WTC11 (cell line): ENCODE data around the gene KICS2. TPM values are rescaled to one million over a fixed set of nuclear protein-coding genes. Genes with fewer than 3 reads are reported as not detected.
A peak's percentile ranks its signal among the peaks of the same experiment; 100 is the strongest.

Source experiments
- ATAC-seq: fragments of 200-7000 bp; cut with Tn5 transposase; 2 replicates; pipeline ENCODE4 v1.10.0; 2021; ENCODE audit warnings: mild to moderate bottlenecking, moderate library complexity
- CTCF ChIA-PET: fragments of 300-600 bp; sonication (Branson Sonifier 250); formaldehyde crosslinking; loops from one replicate; lab custom pipeline; 2021; ENCODE audit warnings: antibody characterized with exemption; lab: Charles Lee
- POLR2A ChIA-PET: fragments of 350-600 bp; sonication (Branson Sonifier 250); formaldehyde crosslinking; loops from one replicate; lab custom pipeline; 2021; ENCODE audit warnings: antibody characterized with exemption; lab: Charles Lee
- DNase-seq: peaks from one replicate; pipeline ENCODE4 v3.0.0; 2021; ENCODE audit warnings: low spot score
- H3K27ac Mint-ChIP-seq: 2 replicates; pipeline ENCODE4 v1.8.0; 2021; ENCODE audit warnings: mixed read lengths
- H3K27me3 Mint-ChIP-seq: 2 replicates; pipeline ENCODE4 v1.8.0; 2021; ENCODE audit warnings: low read depth, mild to moderate bottlenecking, moderate library complexity, mixed read lengths
- H3K36me3 Mint-ChIP-seq: 2 replicates; pipeline ENCODE4 v1.8.0; 2021; ENCODE audit warnings: mixed read lengths
- H3K4me1 Mint-ChIP-seq: 2 replicates; pipeline ENCODE4 v1.8.0; 2022; ENCODE audit warnings: mixed read lengths
- H3K4me3 Mint-ChIP-seq: 2 replicates; pipeline ENCODE4 v1.8.0; 2021; ENCODE audit warnings: mild to moderate bottlenecking, moderate library complexity, mixed read lengths
- H3K9me3 Mint-ChIP-seq: 2 replicates; pipeline ENCODE4 v1.8.0; 2021; ENCODE audit warnings: mixed read lengths
- CBFB ChIP-seq: sonication (generic); formaldehyde crosslinking; IDR thresholded peaks from 2 replicates; pipeline ENCODE4 v1.8.1; 2022; ENCODE audit warnings: mild to moderate bottlenecking, low read depth, missing genetic modification reagents
- CREB1 ChIP-seq: sonication (generic); formaldehyde crosslinking; IDR thresholded peaks from 2 replicates; pipeline ENCODE4 v1.8.0; 2023; ENCODE audit warnings: mild to moderate bottlenecking, missing genetic modification reagents
- ERG ChIP-seq: fragments of 250-450 bp; sonication (Bioruptor Pico); IDR thresholded peaks from 2 replicates; pipeline ENCODE4 v1.8.0; 2021; ENCODE audit warnings: mild to moderate bottlenecking
- ESRRA ChIP-seq: sonication (generic); formaldehyde crosslinking; IDR thresholded peaks from 2 replicates; pipeline ENCODE4 v1.8.1; 2022; ENCODE audit warnings: mild to moderate bottlenecking, missing genetic modification reagents, borderline replicate concordance
- ETV6 ChIP-seq: sonication (generic); formaldehyde crosslinking; IDR thresholded peaks from 2 replicates; pipeline ENCODE4 v1.8.1; 2022; ENCODE audit warnings: mild to moderate bottlenecking, missing genetic modification reagents
- FOXJ3 ChIP-seq: sonication (generic); formaldehyde crosslinking; IDR thresholded peaks from 2 replicates; pipeline ENCODE4 v1.9.0; 2021; ENCODE audit warnings: missing genetic modification reagents, mild to moderate bottlenecking, borderline replicate concordance
- GTF2I ChIP-seq: fragments of 250-450 bp; sonication (Bioruptor Pico); conservative IDR thresholded peaks from 2 replicates; pipeline ENCODE4 v1.4.0; 2021; ENCODE audit warnings: mild to moderate bottlenecking
- MXD4 ChIP-seq: fragments of 250-450 bp; sonication (Bioruptor Pico); IDR thresholded peaks from 2 replicates; pipeline ENCODE4 v1.8.0; 2021; ENCODE audit warnings: mild to moderate bottlenecking, moderate library complexity, borderline replicate concordance
- NFYB ChIP-seq: sonication (generic); formaldehyde crosslinking; conservative IDR thresholded peaks from 2 replicates; pipeline ENCODE4 v1.8.0; 2022; ENCODE audit warnings: low read depth, missing genetic modification reagents
- NR2C2 ChIP-seq: sonication (generic); formaldehyde crosslinking; IDR thresholded peaks from 2 replicates; pipeline ENCODE4 v1.8.0; 2022; ENCODE audit warnings: mild to moderate bottlenecking, missing genetic modification reagents
- PRRX2 ChIP-seq: fragments of 250-450 bp; sonication (Bioruptor Pico); IDR thresholded peaks from 2 replicates; pipeline ENCODE4 v1.8.0; 2021; ENCODE audit warnings: mild to moderate bottlenecking
- RORB ChIP-seq: fragments of 250-450 bp; sonication (Bioruptor Pico); IDR thresholded peaks from 2 replicates; pipeline ENCODE4 v1.9.0; 2021; ENCODE audit warnings: mild to moderate bottlenecking
- TEAD4 ChIP-seq: sonication (generic); formaldehyde crosslinking; IDR thresholded peaks from 2 replicates; pipeline ENCODE4 v1.8.0; 2022; ENCODE audit warnings: mild to moderate bottlenecking, missing genetic modification reagents
- ZNF121 ChIP-seq: sonication (generic); formaldehyde crosslinking; IDR thresholded peaks from 2 replicates; pipeline ENCODE4 v1.8.0; 2023; ENCODE audit warnings: missing genetic modification reagents
- ZNF138 ChIP-seq: sonication (generic); formaldehyde crosslinking; conservative IDR thresholded peaks from 2 replicates; pipeline ENCODE4 v1.8.1; 2022; ENCODE audit warnings: mild to moderate bottlenecking, moderate library complexity, missing genetic modification reagents
- ZNF317 ChIP-seq: sonication (generic); formaldehyde crosslinking; IDR thresholded peaks from 2 replicates; pipeline ENCODE4 v1.8.1; 2023; ENCODE audit warnings: low read depth, mild to moderate bottlenecking, moderate library complexity, missing genetic modification reagents, borderline replicate concordance
- ZNF396 ChIP-seq: fragments of 250-450 bp; sonication (Bioruptor Pico); IDR thresholded peaks from 2 replicates; pipeline ENCODE4 v1.8.0; 2021; ENCODE audit warnings: mild to moderate bottlenecking, moderate library complexity, borderline replicate concordance
- ZNF416 ChIP-seq: fragments of 250-450 bp; sonication (Bioruptor Pico); IDR thresholded peaks from 2 replicates; pipeline ENCODE4 v1.9.0; 2021; ENCODE audit warnings: mild to moderate bottlenecking, inconsistent platforms
- ZSCAN18 ChIP-seq: fragments of 250-450 bp; sonication (Bioruptor Pico); IDR thresholded peaks from 2 replicates; pipeline ENCODE4 v2.1.2; 2022; ENCODE audit warnings: mild to moderate bottlenecking, moderate library complexity
- total RNA-seq: library from RNA; stranded (reverse); gene quantifications from 3 replicates; pipeline ENCODE4 v1.2.3, GENCODE V29; 2021
- TF ChIP-seq, protein P1 (sequence below): fragments of 200-600 bp; IDR thresholded peaks from 2 replicates; pipeline ENCODE4 v1.8.0; 2022; ENCODE audit warnings: antibody characterized with exemption
- TF ChIP-seq, protein P2 (sequence below): sonication (generic); formaldehyde crosslinking; IDR thresholded peaks from 2 replicates; pipeline ENCODE4 v1.8.1; 2022; ENCODE audit warnings: low read depth, missing genetic modification reagents, borderline replicate concordance
- TF ChIP-seq, protein P3 (sequence below): fragments of 250-450 bp; sonication (Bioruptor Pico); IDR thresholded peaks from 2 replicates; pipeline ENCODE4 v1.9.0; 2021; ENCODE audit warnings: moderate library complexity, mild to moderate bottlenecking, inconsistent platforms, borderline replicate concordance
- TF ChIP-seq, protein P4 (sequence below): sonication (generic); formaldehyde crosslinking; IDR thresholded peaks from 2 replicates; pipeline ENCODE4 v1.8.0; 2022; ENCODE audit warnings: mild to moderate bottlenecking, missing genetic modification reagents

KICS2 gene
- total RNA-seq, 1 experiment from 2014 or later, result 10.7 TPM

GRCh38 chr12:64256166-64256800, 34.2 kb upstream of the KICS2 start:
- ATAC-seq (peak; percentile 52), DNase-seq (no peak)
- POLR2A ChIA-PET, result no interaction called here
- Mint-ChIP-seq H3K4me3 (peak overlapping the region; percentile 30), H3K36me3 (no peaks in the 10 kb centered on the region), H3K27ac (peak overlapping the region; percentile 26; the same call in 1 of the 2 replicates), H3K4me1 (peaks cover 7% of the 10 kb centered on the region), H3K9me3 (no peaks in the 10 kb centered on the region)
- TF ChIP-seq, protein P1, sequence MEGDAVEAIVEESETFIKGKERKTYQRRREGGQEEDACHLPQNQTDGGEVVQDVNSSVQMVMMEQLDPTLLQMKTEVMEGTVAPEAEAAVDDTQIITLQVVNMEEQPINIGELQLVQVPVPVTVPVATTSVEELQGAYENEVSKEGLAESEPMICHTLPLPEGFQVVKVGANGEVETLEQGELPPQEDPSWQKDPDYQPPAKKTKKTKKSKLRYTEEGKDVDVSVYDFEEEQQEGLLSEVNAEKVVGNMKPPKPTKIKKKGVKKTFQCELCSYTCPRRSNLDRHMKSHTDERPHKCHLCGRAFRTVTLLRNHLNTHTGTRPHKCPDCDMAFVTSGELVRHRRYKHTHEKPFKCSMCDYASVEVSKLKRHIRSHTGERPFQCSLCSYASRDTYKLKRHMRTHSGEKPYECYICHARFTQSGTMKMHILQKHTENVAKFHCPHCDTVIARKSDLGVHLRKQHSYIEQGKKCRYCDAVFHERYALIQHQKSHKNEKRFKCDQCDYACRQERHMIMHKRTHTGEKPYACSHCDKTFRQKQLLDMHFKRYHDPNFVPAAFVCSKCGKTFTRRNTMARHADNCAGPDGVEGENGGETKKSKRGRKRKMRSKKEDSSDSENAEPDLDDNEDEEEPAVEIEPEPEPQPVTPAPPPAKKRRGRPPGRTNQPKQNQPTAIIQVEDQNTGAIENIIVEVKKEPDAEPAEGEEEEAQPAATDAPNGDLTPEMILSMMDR, result peak; percentile 57
- no peak for TF ChIP-seq NFYB (CRISPR knock-in tag)
- TF ChIP-seq, all 79 proteins: peak for 1
- no peaks in the 10 kb centered on the region for H3K27me3 Mint-ChIP-seq
- CTCF ChIA-PET, result interaction anchor here (0.6 to 3.3 kb wide), 10 partner anchors 12 to 434 kb away, joined by 3 to 26 read pairs (median 4); partner anchors contain the start of gene SRGAP1

- H3K4me3 Mint-ChIP-seq, result no peak overlapping the region
- no peak overlapping the region for H3K27ac Mint-ChIP-seq
- H3K36me3 Mint-ChIP-seq, result no peaks in the 10 kb centered on the region
- DNase-seq (no peak), ATAC-seq (no peak)
- ChIA-PET CTCF (interaction anchor here (3.3 kb wide), 1 partner anchor 411 kb away, joined by 26 read pairs; the partner anchor contains the start of gene SRGAP1), POLR2A (no interaction called here)
- H3K27me3 Mint-ChIP-seq, result no peaks in the 10 kb centered on the region
- no peaks in the 10 kb centered on the region for H3K9me3 Mint-ChIP-seq
- H3K4me1 Mint-ChIP-seq, result peaks cover 7% of the 10 kb centered on the region
- TF ChIP-seq TEAD4 (no peak), CBFB (no peak), ZNF416 (no peak), MXD4 (CRISPR knock-in tag) (no peak), NR2C2 (no peak), CREB1 (CRISPR knock-in tag) (no peak)
- TF ChIP-seq, protein P2, sequence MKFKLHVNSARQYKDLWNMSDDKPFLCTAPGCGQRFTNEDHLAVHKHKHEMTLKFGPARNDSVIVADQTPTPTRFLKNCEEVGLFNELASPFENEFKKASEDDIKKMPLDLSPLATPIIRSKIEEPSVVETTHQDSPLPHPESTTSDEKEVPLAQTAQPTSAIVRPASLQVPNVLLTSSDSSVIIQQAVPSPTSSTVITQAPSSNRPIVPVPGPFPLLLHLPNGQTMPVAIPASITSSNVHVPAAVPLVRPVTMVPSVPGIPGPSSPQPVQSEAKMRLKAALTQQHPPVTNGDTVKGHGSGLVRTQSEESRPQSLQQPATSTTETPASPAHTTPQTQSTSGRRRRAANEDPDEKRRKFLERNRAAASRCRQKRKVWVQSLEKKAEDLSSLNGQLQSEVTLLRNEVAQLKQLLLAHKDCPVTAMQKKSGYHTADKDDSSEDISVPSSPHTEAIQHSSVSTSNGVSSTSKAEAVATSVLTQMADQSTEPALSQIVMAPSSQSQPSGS (CRISPR knock-in tag), result no peak
- TF ChIP-seq, protein P3, sequence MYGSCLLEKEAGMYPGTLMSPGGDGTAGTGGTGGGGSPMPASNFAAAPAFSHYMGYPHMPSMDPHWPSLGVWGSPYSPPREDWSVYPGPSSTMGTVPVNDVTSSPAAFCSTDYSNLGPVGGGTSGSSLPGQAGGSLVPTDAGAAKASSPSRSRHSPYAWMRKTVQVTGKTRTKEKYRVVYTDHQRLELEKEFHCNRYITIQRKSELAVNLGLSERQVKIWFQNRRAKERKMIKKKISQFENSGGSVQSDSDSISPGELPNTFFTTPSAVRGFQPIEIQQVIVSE (CRISPR knock-in tag), result no peak
- TF ChIP-seq, all 79 proteins: peak for 0
These were observed 33.2 kb upstream of the KICS2 start for GRCh38 chr12:64255249-64255648.

- Mint-ChIP-seq H3K27me3 (no peaks in the 10 kb centered on the region), H3K27ac (no peak overlapping the region), H3K4me3 (no peak overlapping the region), H3K36me3 (no peaks in the 10 kb centered on the region), H3K4me1 (peaks cover 7% of the 10 kb centered on the region), H3K9me3 (no peaks in the 10 kb centered on the region)
- POLR2A ChIA-PET, result no interaction called here
- CTCF ChIA-PET, result no interaction called here
- DNase-seq, result no peak
- no peak for ATAC-seq
- TF ChIP-seq FOXJ3 (CRISPR knock-in tag), result no peak
- TF ChIP-seq, protein P1, result no peak
- TF ChIP-seq ZNF138 (CRISPR knock-in tag), result no peak
- TF ChIP-seq, protein P4, sequence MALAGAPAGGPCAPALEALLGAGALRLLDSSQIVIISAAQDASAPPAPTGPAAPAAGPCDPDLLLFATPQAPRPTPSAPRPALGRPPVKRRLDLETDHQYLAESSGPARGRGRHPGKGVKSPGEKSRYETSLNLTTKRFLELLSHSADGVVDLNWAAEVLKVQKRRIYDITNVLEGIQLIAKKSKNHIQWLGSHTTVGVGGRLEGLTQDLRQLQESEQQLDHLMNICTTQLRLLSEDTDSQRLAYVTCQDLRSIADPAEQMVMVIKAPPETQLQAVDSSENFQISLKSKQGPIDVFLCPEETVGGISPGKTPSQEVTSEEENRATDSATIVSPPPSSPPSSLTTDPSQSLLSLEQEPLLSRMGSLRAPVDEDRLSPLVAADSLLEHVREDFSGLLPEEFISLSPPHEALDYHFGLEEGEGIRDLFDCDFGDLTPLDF, result no peak
- TF ChIP-seq ZNF317, result no peak
- TF ChIP-seq ZSCAN18 (CRISPR knock-in tag), result no peak
- no peak for TF ChIP-seq GTF2I (CRISPR knock-in tag)
- no peak for TF ChIP-seq PRRX2 (CRISPR knock-in tag)
- TF ChIP-seq RORB, result no peak
- no peak for TF ChIP-seq ETV6 (CRISPR knock-in tag)
- TF ChIP-seq NFYB (CRISPR knock-in tag), result no peak
- no peak for TF ChIP-seq ESRRA (CRISPR knock-in tag)
- no peak for TF ChIP-seq ERG
- no peak for TF ChIP-seq ZNF121 (CRISPR knock-in tag)
- TF ChIP-seq ZNF396 (CRISPR knock-in tag), result no peak
These were observed 31.3 kb upstream of the KICS2 start for GRCh38 chr12:64253356-64253755.
